Measurements from ENCODE around the gene LLGL2. TPM values are rescaled to one million over a fixed set of nuclear protein-coding genes. Genes with fewer than 3 reads are reported as not detected.
"Not testable (repeated sequence)": the region's sequence is repeated elsewhere in the genome, so short reads cannot be mapped to it uniquely, and the experiment has no call there.

LLGL2 gene
- total RNA-seq, 3 donors from 2014 or later, result 4.6 to 60.2 (median 52.4) TPM

GRCh38 chr17:75592348-75593020 is 67.0 kb downstream of the LLGL2 start:
- Histone ChIP-seq H3K27ac (no peak overlapping the region), H3K4me1 (peaks cover 0 to 7% of the 10 kb centered on the region in 2 donors), H3K27me3 (no peaks in the 10 kb centered on the region), H3K9me3 (no peaks in the 10 kb centered on the region), H3K4me3 (no peak overlapping the region), H3K36me3 (no peaks in the 10 kb centered on the region)
- intact Hi-C loops (cut with DNase I; ENCODE audit: low total_unique reads), result no loop called here
- DNase-seq (ENCODE audit: low spot score in 2 of 2), result no peak
- no peak for TF ChIP-seq CTCF (IDR thresholded peaks at IDR 0.05)
- TF ChIP-seq POLR2A (IDR thresholded peaks at IDR 0.05), result no peak
- no peak for TF ChIP-seq POLR2AphosphoS5 (IDR thresholded peaks at IDR 0.05)

GRCh38 chr17:75593430-75593829 is 67.9 kb downstream of the LLGL2 start:
- intact Hi-C loops (cut with DNase I; ENCODE audit: low total_unique reads); H3K27ac ChIP-seq; H3K4me3 ChIP-seq; H3K36me3 ChIP-seq; H3K9me3 ChIP-seq; DNase-seq (ENCODE audit: low spot score in 2 of 2); H3K4me1 ChIP-seq; H3K27me3 ChIP-seq: not testable (repeated sequence)

- TF ChIP-seq CTCF (IDR thresholded peaks at IDR 0.05), result no peak
- no peak for TF ChIP-seq POLR2AphosphoS5 (IDR thresholded peaks at IDR 0.05)
- no peak for TF ChIP-seq POLR2A (IDR thresholded peaks at IDR 0.05)
- DNase-seq (ENCODE audit: low spot score in 2 of 2), result no peak
- no peaks in the 10 kb centered on the region for H3K4me1 ChIP-seq
- H3K27me3 ChIP-seq, result no peaks in the 10 kb centered on the region
- H3K9me3 ChIP-seq, result no peaks in the 10 kb centered on the region
- H3K4me3 ChIP-seq, result no peak overlapping the region
- H3K36me3 ChIP-seq, result no peaks in the 10 kb centered on the region
- no peak overlapping the region for H3K27ac ChIP-seq
- intact Hi-C loops (cut with DNase I; ENCODE audit: low total_unique reads), result loop anchor here (1.0 kb wide), 1 partner anchor 25 kb away; no protein-coding TSS in a partner anchor
Observed at GRCh38 chr17:75594499-75595283, 69.2 kb downstream of the LLGL2 start.

GRCh38 chr17:75595284-75595919 is 69.9 kb downstream of the LLGL2 start:
- intact Hi-C loops (cut with DNase I; ENCODE audit: low total_unique reads), result loop anchor here (1.0 kb wide), 1 partner anchor 24 kb away; no protein-coding TSS in a partner anchor
- no peak for DNase-seq (ENCODE audit: low spot score in 2 of 2)
- Histone ChIP-seq H3K27me3 (no peaks in the 10 kb centered on the region), H3K36me3 (no peaks in the 10 kb centered on the region), H3K4me1 (no peaks in the 10 kb centered on the region), H3K27ac (no peak overlapping the region), H3K4me3 (no peak overlapping the region), H3K9me3 (no peaks in the 10 kb centered on the region)
- TF ChIP-seq POLR2A (IDR thresholded peaks at IDR 0.05) (no peak), CTCF (IDR thresholded peaks at IDR 0.05) (no peak), POLR2AphosphoS5 (IDR thresholded peaks at IDR 0.05) (no peak)

- no peaks in the 10 kb centered on the region for H3K36me3 ChIP-seq
- intact Hi-C loops (cut with DNase I; ENCODE audit: low total_unique reads), result loop anchor here (1.0 kb wide), 1 partner anchor 23 kb away; no protein-coding TSS in a partner anchor
- no peak for DNase-seq (ENCODE audit: low spot score in 2 of 2)
- TF ChIP-seq CTCF (IDR thresholded peaks at IDR 0.05), result no peak
- TF ChIP-seq POLR2AphosphoS5 (IDR thresholded peaks at IDR 0.05), result no peak
- no peak for TF ChIP-seq POLR2A (IDR thresholded peaks at IDR 0.05)
- H3K27me3 ChIP-seq, result no peaks in the 10 kb centered on the region
- H3K27ac ChIP-seq, result no peak overlapping the region
- no peak overlapping the region for H3K4me3 ChIP-seq
- H3K4me1 ChIP-seq, result no peaks in the 10 kb centered on the region
- no peaks in the 10 kb centered on the region for H3K9me3 ChIP-seq
Observed at GRCh38 chr17:75595920-75596313, 70.4 kb downstream of the LLGL2 start.
